Kidney epithelial cell (primary cell): Measurements from ENCODE around the gene ZNF286A. TPM values are rescaled to one million over a fixed set of nuclear protein-coding genes. Genes with fewer than 3 reads are reported as not detected.
A peak's percentile ranks its signal among the peaks of the same experiment; 100 is the strongest.
"Not testable (repeated sequence)": the region's sequence is repeated elsewhere in the genome, so short reads cannot be mapped to it uniquely, and the experiment has no call there.

ENCODE experiments used
- DNase-seq: peaks from one replicate; pipeline ENCODE4 v3.0.0-alpha.2; 2010; ENCODE audit warnings: low read depth
- H3K27me3 ChIP-seq: 2 replicates; pipeline ENCODE4 v1.6.0; 2011; ENCODE audit warnings: low read length; ENCODE audit not compliant: control insufficient read depth, insufficient read depth
- H3K36me3 ChIP-seq: 2 replicates; pipeline ENCODE4 v1.5.1; 2011; ENCODE audit warnings: low read length; ENCODE audit not compliant: control insufficient read depth, insufficient read depth
- H3K4me3 ChIP-seq: 2 replicates; pipeline ENCODE4 v1.5.1; 2011; ENCODE audit warnings: low read depth, mild to moderate bottlenecking, control low read depth, low read length
- total RNA-seq: library from RNA; depleted of rRNA; stranded (reverse); fragments of >200 nt; gene quantifications from 2 replicates; pipeline ENCODE4 v1.2.3, GENCODE V29; 2015
- TF ChIP-seq, protein P1 (sequence below): IDR thresholded peaks from 2 replicates; pipeline ENCODE4 v1.5.1; 2011; ENCODE audit warnings: mild to moderate bottlenecking, moderate library complexity, low read length, control low read depth, inconsistent platforms; ENCODE audit not compliant: insufficient read depth, poor library complexity, severe bottlenecking

The ZNF286A gene
- total RNA-seq, 1 donor from 2014 or later, result 62.2 TPM

DNA sequence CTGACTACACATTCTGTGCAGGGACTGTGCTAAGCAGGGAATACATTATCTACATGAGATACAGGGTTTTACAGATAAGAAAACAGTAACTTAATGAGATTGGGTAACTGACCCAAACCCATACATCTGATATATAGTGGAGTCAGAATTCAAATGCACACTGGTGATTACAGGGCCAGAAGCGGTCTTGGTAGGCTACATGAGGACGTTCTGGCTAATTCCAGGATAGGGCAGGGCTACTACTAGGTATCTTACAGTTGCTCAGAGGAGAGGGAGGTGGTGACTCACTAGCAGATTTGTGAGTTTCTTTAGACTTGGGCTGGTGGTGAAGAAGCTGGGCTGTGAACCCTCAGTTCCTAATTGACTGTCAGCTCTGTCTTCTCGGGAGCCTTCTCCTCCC, 36.9 kb upstream of the ZNF286A start:
- no peak for DNase-seq
- Histone ChIP-seq H3K4me3 (no peak overlapping the region), H3K27me3 (no peaks in the 10 kb centered on the region), H3K36me3 (no peaks in the 10 kb centered on the region)
- TF ChIP-seq, protein P1, sequence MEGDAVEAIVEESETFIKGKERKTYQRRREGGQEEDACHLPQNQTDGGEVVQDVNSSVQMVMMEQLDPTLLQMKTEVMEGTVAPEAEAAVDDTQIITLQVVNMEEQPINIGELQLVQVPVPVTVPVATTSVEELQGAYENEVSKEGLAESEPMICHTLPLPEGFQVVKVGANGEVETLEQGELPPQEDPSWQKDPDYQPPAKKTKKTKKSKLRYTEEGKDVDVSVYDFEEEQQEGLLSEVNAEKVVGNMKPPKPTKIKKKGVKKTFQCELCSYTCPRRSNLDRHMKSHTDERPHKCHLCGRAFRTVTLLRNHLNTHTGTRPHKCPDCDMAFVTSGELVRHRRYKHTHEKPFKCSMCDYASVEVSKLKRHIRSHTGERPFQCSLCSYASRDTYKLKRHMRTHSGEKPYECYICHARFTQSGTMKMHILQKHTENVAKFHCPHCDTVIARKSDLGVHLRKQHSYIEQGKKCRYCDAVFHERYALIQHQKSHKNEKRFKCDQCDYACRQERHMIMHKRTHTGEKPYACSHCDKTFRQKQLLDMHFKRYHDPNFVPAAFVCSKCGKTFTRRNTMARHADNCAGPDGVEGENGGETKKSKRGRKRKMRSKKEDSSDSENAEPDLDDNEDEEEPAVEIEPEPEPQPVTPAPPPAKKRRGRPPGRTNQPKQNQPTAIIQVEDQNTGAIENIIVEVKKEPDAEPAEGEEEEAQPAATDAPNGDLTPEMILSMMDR, result no peak

DNA sequence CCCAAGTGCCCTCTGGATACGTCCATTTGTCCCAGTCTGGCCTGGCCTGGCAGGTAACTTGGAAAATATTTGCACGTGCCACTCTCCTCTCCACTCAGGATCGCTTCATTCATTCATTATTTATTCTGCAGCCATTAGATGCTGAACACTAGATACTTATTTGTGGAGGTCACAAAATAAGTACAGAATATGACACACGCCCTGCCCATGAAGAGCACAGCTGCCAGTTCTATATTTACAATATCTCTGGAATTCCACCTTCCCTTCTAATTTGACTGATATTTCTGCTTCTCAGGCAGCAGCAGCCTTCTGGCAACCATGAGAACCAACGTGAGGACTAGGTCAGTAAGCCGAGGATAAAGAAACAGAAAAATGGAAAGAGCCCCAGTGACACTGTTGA, 36.4 kb upstream of the ZNF286A start:
- Histone ChIP-seq H3K36me3 (no peaks in the 10 kb centered on the region), H3K27me3 (no peaks in the 10 kb centered on the region), H3K4me3 (no peak overlapping the region)
- TF ChIP-seq, protein P1, result no peak
- no peak for DNase-seq

DNA sequence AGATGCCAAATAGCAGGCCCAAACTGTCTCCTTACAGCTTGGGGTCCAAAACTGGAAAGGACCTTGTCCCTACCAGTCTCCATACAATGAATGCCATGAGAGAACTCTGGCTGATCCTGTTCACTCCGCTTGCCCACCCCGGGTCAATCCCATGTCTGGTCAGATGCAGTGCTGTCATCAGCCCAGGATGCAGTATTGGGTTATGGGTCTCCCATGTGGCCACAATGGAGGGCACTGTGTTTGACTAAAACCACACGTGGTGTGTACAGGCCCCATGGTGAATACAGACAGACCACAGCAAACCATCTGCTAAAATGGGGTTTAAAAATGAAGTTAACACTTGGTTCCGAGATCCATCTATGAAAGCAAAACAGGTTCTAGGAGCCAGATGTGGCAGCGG, 35.9 kb upstream of the ZNF286A start:
- Histone ChIP-seq H3K27me3 (no peaks in the 10 kb centered on the region), H3K36me3 (no peaks in the 10 kb centered on the region), H3K4me3 (no peak overlapping the region)
- DNase-seq, result no peak
- TF ChIP-seq, protein P1, result no peak

DNA sequence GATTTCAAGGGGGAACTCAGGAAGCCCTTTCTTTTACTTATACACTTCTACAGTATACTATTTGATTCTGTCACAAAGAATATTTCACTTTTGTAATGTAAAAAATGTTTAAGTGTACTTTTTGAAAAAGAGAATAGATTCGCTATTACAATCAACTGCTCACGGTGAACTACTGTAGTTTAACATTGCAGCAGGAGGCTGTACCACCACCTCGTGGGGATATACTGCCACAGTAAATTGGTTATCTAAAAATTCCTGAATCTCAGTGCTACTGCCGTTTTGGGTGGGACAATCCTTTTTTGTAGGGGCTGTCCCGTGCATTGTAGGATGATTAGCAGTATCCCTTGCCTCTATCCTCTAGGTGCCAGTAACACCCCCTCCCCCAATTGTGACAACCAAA, 30.0 kb upstream of the ZNF286A start:
- not testable (repeated sequence) for H3K36me3 ChIP-seq, DNase-seq, H3K27me3 ChIP-seq, H3K4me3 ChIP-seq

DNA sequence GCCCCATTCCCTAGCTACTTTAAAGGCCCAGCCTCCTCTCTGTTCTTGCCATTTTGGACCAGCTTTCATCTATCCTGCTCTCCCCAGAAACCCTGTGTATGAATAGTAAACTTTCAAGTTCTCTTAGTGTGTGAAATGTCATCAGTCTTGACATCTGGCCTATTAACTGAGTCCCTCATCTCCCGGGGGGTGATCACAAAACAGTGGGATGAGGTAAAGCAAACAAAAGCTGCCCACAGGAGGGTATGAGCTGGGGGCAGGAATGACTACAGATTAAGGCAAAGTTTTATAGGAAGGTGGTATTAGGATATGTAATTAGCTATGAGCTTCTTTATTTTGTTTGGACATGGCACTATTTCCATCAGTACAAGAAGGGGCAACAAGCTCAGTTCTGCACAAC, 24.9 kb upstream of the ZNF286A start:
- not testable (repeated sequence) for H3K27me3 ChIP-seq, H3K4me3 ChIP-seq, DNase-seq, H3K36me3 ChIP-seq

DNA sequence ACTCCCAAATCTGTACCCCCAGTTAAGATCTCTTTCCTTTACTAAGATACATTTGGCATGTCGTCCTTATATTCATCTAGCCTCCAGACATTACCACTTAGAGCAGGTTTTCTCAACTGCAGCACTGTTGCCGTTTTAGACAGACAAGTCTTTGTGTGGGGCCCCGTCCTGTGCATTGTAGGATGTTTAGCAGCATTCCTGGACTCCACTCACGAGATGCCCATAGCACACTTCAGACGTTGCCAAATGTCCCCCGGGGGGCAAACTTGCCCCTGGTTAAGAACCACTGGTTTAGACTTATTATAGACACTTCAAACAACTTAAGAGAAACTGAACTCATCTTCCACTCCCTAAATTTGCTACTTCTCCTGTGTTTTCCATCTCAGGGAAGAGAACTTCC, 23.6 kb upstream of the ZNF286A start:
- not testable (repeated sequence) for H3K36me3 ChIP-seq, H3K27me3 ChIP-seq, DNase-seq, H3K4me3 ChIP-seq

DNA sequence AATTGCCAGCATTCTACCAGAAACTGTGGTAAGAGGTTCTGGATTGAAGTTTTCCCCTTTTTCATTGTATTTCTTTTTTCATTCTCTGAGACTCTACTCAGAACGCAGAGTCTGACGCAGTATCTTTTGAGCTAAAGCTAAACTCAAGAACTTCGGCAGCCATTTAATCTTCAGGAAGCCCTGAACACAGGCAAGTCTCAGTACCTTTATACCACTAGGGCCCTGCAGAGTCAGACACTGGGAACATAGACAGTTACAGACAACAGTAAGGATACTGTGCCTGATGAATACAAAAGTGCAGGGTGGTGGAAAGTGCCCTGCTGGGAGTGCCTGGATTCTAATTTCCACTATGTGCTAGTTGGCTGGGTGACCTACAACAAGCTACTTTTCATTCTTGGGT, 16.4 kb upstream of the ZNF286A start:
- H3K36me3 ChIP-seq, H3K4me3 ChIP-seq, H3K27me3 ChIP-seq, DNase-seq: not testable (repeated sequence)

DNA sequence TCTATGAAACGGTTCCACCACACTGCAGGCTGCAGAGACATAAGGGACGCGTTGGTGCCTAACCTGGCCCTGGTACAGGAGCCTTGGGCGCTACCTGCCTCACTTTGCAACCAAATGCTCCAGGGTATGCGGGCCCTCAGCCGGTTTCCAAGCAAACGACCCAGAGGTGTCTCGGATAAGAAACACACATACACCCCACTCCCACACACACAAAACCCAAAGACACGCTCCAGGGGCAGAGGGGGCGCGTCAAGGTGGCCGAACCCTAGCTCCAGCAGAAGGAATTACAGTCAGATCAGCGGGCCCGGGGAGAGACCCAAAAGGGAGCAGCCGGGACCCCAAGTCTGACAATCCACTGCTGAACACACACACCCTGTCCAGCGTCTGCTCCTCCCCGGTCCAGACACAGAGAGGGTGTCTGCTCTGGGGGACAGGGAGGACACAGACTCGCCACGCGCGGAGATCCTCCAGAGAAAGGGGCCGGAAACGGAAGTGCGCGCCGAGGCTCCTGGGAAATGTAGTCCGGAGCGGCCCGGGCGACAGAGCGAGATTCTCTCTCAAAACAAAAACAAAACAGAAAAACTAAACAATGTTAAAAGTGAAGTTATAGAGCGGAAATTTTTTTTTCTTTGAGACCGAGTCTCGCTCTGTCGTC, 15.6 kb upstream of the ZNF286A start, which contains the start of gene TRIM16:
TSS of gene TRIM16 (minus strand) at position 488 of the 655 bp plus-strand sequence. CDS start 32,702 bp downstream, outside the sequence.
- DNase-seq, result peak; percentile 1

DNA sequence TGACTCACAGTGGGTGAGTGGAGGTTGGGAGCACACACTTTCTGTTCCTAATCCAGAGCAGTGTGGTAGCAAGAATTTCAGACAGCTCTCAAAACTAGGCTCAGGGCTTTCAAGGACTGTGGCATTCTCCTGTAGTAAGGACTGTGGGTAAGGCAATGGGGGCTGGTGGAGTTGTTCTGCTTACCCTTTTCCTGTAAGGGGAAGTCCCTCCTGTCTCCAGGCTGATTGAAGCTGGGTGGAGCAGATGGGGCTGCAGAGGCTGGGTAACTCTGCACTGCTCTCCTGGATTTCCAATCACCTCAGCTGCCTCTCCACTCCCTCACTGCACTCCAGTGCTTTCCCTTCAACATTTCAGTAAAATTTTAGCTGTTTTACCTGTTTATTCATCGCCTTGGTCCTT, 12.1 kb upstream of the ZNF286A start:
- H3K36me3 ChIP-seq, DNase-seq, H3K4me3 ChIP-seq, H3K27me3 ChIP-seq: not testable (repeated sequence)

More for the DNA sequence above, 15.6 kb upstream of the ZNF286A start, which contains the start of gene TRIM16:
- peak within 1 kb of the TSS; percentile 58 for H3K4me3 ChIP-seq
- H3K27me3 ChIP-seq, H3K36me3 ChIP-seq: not testable (repeated sequence)

DNA sequence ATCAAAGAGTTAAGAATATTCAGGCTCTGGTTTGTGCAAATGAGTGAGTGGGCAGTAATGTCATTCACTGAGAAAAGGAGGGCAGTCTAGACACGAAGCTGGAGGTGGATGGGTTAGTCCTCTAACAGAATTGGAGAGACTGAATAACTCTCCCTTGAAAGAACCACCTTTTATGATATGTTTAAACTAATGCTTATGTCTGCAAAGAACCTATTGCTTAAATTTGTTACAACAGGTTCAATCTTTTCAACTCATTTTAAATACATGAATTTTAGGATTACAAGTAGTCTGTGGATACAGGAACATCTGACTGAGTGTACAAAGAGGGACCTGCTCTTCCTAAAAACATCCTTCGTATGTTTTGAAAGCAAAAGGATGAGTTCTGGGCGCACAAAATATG, 585 bp upstream of the ZNF286A start:
- DNase-seq, H3K36me3 ChIP-seq, H3K27me3 ChIP-seq: not testable (repeated sequence)
- H3K4me3 ChIP-seq, result peak overlapping the region; percentile 41

DNA sequence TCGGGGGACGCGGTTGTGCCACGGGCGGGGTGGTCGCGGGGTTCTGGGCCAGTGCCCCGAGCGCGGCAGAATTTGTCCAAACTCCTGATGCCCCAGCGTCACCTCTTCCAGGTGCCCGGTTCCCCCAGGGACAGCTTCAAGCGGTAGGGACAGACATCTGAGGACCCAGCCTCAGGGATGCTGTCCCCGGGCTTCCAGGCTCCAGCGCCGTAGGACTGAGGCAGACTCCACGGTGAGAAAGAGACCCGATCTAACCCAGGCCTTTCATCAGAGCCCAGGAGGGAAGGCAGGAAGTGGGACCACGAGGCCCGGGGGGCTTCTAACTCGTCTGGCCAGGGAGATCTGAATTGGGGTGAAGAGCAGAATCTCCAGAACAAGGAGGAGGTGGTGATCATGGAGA, 385 bp downstream of the ZNF286A start:
- peak overlapping the region; percentile 41 for H3K4me3 ChIP-seq
- not testable (repeated sequence) for H3K36me3 ChIP-seq, DNase-seq, H3K27me3 ChIP-seq

DNA sequence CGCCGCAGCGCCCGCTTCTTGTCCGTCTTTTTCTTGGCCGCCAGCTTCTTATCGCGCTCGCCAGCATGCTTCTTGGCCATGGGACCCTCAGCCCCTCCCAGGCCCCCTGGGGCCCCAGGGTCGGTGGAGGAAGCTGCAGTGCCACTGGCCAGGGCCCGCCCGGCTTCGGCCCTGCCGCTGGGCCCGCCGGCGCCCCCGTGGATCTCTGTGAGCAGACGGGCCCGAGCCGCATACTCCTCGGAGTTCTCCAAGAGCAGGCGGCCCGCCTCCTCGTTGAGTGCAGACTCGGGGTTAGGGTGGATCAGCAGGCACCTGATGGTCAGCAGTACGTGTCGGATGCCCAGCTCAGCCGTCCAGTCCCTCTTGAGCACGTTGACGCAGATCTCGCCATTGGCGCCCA, 4.7 kb downstream of the ZNF286A start:
- not testable (repeated sequence) for H3K27me3 ChIP-seq, DNase-seq, H3K4me3 ChIP-seq, H3K36me3 ChIP-seq
